Body of pancreas (tissue), 4 donors: ENCODE results near the gene VEGFB.

ENCODE experiments used
- POLR2A ChIP-seq, 3 donors: fragments of 450-650 bp; IDR thresholded peaks; one replicate each; pipeline ENCODE4 v1.6.1; 2016; ENCODE audit warnings: antibody characterized with exemption in 3 of 3, mild to moderate bottlenecking in 2 of 3
- TF ChIP-seq, protein P1 (sequence below), 7 experiments: fragments of 450-650 bp in 4 of 7; fragments of 200-600 bp in 3 of 7; sonication (generic) in 3 of 7; IDR thresholded peaks; one replicate each; pipeline ENCODE4 v1.5.1; 2016 to 2019; ENCODE audit warnings: antibody characterized with exemption in 7 of 7

- TF ChIP-seq, protein P1, sequence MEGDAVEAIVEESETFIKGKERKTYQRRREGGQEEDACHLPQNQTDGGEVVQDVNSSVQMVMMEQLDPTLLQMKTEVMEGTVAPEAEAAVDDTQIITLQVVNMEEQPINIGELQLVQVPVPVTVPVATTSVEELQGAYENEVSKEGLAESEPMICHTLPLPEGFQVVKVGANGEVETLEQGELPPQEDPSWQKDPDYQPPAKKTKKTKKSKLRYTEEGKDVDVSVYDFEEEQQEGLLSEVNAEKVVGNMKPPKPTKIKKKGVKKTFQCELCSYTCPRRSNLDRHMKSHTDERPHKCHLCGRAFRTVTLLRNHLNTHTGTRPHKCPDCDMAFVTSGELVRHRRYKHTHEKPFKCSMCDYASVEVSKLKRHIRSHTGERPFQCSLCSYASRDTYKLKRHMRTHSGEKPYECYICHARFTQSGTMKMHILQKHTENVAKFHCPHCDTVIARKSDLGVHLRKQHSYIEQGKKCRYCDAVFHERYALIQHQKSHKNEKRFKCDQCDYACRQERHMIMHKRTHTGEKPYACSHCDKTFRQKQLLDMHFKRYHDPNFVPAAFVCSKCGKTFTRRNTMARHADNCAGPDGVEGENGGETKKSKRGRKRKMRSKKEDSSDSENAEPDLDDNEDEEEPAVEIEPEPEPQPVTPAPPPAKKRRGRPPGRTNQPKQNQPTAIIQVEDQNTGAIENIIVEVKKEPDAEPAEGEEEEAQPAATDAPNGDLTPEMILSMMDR (IDR thresholded peaks at IDR 0.05), result no peak
- no peak for TF ChIP-seq POLR2A (IDR thresholded peaks at IDR 0.05)
Measured at GRCh38 chr11:64260147-64260708, 25.8 kb downstream of the VEGFB start.
